HG02852 (cell line): ENCODE results near the gene WWOX.
A peak's percentile ranks its signal among the peaks of the same experiment; 100 is the strongest.

Experiments used
- ATAC-seq: cut with Tn5 transposase; IDR thresholded peaks from one replicate; pipeline ENCODE4 v1.9.1; 2021; ENCODE audit warnings: mild to moderate bottlenecking, moderate library complexity; ENCODE audit not compliant: unreplicated experiment

Gene WWOX

GRCh38 chr16:78218856-78219651 is 119.6 kb downstream of the WWOX start:
- ATAC-seq: no peak

DNA sequence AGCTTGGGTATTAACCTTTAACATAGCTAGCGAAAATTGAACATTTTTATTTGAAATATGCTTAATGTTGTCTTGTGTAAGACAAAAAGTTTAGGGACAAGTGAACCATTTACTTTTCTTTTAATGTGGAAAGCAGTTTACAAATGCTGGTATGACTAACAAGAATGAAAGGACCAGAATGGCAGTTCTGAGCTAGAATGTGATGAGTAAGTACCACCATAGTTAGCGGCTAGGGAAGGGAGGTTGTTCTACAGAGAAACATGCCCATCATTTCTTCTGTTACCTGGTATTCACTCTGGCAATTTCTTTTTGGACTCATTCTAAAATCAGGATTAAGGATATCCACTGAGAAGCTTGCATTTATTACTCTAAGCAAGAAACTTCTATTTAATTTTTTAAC is 121.1 kb downstream of the WWOX start:
- ATAC-seq: no peak

DNA sequence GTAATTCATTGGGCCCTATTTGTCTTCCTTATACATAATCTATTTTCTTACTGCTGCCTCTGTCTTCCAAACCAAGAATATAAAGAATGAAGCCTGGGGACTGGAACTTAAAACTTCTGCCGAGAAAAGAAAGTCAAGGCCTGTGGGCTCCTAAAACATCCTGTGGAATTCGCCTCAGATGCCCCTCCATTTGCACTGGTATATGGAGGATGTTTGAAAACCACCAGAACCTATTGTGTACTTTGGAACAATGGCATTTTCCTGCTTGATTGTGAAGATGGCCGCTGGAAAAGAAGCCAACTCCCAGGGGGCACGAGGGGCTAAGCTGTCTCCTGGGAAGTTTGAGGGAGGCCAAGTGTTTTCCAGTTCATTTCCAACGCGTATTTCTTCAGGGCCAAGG is 122.4 kb downstream of the WWOX start:
- ATAC-seq: no peak

DNA sequence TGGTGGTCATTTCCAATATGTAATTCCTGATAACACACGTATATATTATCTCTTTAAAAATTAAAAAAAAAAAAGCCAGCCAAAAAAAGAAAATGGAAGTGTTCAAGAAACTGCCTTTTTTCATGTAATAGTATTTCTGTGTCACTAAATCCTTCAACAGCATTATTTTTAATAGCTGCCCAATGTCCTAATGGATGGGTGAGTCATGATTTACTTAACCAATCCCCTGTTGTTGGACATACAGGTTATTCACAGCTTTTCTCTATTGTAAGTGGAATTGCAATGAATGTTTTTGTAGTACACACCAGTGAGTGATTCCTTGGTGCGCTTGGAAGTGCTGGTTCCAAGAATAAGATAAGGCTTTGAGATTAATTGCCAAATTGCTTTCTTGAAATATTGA is 124.9 kb downstream of the WWOX start:
- no peak for ATAC-seq

DNA sequence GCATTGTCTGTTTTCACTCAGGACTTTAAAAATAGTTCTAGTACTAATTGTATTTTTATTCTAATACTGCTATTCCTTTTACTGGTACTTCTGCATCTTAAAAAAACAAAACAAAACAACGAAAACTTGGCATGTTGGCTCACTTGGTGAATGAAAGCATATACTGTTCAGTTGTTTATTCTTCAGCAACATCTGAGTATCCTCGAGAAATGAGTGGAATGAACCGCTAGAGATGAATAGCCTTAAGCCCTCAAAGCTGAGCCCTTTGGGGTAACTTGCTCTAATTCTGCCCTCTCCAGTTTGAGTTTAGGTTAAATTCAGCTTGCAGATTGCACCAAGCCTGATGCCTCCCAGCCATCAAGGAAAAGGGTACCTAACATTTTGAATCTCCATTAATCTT is 126.5 kb downstream of the WWOX start:
- no peak for ATAC-seq

DNA sequence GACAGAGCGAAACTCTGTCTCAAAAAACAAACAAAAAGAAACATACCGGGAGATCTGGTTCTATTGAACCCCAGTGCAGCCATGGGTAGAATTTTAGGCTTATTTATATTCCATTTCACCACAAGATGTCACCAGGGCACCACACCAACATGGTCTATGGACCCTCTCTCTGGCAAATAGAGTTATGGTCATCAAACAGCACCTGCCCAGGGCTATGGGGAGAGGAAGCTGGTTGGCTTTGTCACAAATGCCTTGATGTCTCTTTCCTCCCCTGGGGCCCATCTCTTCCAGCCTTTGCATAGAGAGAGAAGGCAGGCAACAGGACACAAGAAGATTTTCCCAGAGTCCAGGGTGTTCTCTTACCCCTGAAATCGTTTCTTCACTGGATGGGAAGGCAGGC is 128.4 kb downstream of the WWOX start:
- no peak for ATAC-seq

DNA sequence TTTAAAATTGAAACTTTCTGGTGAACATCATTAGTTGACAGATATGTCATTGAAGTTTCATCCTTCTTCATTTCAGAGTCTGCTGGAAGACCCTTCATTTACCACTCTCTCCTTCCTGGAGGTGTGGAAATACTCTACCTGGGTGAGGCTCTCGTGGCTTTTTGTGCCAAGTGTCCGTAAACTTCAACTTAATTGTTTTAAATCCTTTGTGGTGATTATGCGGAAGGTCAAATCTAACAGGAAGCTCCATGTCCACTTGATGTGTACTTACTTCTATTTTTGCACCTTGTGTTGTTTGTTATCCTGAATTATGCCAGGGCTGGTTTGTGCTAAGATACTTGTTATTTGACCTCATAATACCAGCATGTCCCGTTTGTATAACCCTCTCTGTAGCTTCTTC is 129.2 kb downstream of the WWOX start:
- ATAC-seq: no peak

GRCh38 chr16:78230832-78231231 is 131.4 kb downstream of the WWOX start:
- no peak for ATAC-seq

- peak; percentile 91 for ATAC-seq
These were observed 135.8 kb downstream of the WWOX start for GRCh38 chr16:78235168-78235800.

- ATAC-seq: no peak
These were observed 136.4 kb downstream of the WWOX start for GRCh38 chr16:78235876-78236275.

DNA sequence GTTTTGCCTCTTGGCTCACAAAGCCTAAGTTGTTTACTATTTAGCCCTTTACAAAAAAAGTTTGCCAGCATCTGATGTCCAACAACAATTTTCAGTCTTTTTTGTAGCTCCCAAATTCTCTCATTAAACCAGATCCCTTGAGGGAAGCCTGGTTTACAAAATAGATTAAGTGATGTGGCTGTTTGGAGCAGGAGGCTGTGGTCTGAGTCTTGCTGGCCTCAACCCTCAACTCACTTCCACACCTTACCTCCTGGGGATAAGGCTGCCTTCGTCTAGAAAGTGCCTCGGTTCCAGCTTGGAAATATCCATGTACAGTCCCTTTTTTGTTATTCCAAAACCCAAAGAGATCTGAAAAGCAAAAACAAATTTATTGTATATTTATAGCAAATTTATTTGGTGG is 138.4 kb downstream of the WWOX start:
- no peak for ATAC-seq

GRCh38 chr16:78240459-78241222 is 141.2 kb downstream of the WWOX start:
- ATAC-seq: no peak

DNA sequence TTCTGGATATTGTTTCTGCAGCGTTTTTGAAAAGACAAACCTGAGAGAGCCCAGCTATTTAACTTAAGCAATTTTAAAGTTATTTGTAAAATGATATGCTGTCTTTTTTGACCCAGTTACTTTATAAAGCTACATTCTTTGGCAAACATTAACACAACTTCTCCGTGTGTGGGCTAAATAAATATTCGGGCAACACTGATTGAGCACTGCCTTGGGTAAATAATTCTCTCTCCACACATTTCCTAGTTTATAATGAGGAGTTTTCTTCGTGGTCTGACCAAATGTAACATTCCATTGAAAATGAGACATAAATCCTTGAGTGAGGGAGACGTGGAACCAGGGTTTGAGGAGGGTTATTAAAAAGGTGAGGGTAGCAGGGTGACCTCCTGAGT is 142.8 kb downstream of the WWOX start:
- ATAC-seq: no peak

DNA sequence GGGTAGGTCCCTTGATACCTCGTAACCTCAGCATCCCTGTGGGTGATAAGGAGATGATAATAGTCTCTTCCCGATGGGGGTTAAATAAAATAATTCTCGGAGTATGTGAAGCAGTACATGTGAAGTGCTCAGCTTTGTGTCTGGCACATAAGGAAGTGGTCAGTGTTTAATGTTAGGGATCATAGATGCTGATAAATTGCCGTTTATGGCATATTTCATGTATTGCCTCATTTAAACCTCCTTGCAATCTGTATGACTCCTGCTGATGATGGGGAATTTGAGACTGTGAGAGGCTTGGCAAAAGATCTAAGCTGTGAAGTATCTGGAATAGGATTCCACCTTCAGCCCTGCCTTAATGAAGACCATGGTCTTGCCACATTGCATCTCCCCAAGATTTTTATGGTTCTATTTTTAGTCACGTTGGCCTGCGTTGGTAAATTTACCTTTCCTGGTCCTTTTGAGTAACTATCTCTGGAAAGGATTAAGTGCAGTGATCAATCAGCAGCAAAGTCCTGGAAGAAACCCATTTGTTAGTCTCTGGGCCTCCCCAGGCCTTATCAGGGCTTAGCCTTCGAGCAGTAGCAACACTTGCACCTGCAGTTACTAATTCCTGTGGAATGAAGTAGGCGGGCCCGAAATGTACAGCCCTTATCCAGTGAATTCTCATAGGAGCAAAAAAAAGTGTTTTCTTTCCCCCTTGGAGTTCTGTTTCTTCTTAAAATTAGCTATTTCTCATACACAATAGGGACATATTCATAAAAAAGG is 144.9 kb downstream of the WWOX start:
- no peak for ATAC-seq

DNA sequence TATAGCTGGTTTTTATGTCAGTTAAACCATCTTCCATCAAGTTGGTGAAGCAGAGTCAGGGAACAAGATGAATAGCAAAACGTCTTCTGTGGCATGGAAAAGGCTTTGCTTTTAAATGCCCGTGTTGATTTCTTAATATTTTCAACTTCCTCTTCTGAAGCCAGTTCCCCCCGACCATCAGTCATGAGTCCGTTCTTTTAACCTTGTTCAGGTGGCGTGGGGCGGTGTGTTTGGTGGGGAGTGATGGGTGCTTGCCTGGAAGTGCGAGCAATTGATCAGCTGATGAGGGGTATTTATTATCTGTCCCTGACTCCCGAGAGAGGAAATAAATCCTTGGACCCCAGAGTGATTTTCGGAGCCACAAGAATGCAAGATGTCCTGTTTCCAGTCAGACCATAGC is 147.1 kb downstream of the WWOX start:
- ATAC-seq: no peak

DNA sequence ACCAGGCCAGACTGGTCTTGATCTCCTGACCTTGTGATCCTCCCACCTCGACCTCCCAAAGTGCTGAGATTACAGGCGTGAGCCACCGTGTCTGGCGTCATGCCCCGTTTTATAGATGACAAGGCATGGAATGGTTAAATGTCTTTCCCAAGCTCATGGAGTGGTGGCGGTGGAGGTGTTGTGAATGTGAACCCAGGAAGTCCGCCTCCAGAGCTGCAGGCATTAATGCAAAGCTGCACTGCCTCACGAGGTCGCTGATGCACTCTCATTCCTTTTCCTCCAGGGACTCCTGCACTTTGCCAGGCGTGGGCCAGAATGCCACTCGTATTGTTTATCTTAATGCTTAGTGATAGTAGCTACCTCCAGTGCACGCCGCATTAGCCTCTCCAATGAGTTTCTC is 149.6 kb downstream of the WWOX start:
- ATAC-seq: no peak

GRCh38 chr16:78249832-78250231 is 150.4 kb downstream of the WWOX start:
- ATAC-seq: no peak

DNA sequence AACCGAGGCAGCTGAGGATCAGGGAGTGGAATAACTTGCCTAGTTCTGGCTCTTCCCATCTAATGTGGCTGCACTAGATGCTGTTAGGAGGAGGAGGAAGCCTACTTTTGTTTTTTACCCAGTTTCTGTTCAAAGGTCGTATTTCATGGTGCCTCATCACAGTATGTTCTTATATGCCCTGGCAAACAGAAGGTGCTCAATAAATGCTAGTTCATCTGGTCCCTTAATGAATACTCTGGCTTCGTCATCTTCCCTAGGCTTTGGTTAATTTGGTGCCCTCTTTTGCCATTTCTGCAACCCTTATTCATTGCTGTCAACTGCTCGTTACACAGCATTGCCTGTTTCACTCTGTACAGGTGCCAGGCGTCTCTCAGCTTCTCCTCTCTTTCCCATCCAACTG is 151.7 kb downstream of the WWOX start:
- no peak for ATAC-seq

DNA sequence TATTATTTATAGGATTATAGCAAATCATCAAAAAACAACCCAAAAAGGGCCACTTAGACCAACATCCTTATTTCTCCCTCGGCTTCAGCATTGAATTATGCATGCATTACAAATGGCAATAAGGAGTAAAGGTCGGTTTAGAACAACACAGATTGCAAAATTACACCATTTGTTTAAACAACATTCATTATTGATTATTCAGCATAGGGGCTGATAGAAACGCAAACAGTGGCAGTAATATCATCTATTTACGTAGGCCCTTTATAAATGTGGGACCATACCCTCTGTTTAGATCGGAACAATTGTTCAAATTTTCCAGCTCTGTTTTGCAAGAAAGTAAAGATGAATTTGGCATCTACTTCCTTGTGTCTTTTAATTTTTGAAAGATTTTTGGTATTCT is 153.3 kb downstream of the WWOX start:
- ATAC-seq: no peak

- ATAC-seq: no peak
These were observed 155.4 kb downstream of the WWOX start for GRCh38 chr16:78254841-78255240.

DNA sequence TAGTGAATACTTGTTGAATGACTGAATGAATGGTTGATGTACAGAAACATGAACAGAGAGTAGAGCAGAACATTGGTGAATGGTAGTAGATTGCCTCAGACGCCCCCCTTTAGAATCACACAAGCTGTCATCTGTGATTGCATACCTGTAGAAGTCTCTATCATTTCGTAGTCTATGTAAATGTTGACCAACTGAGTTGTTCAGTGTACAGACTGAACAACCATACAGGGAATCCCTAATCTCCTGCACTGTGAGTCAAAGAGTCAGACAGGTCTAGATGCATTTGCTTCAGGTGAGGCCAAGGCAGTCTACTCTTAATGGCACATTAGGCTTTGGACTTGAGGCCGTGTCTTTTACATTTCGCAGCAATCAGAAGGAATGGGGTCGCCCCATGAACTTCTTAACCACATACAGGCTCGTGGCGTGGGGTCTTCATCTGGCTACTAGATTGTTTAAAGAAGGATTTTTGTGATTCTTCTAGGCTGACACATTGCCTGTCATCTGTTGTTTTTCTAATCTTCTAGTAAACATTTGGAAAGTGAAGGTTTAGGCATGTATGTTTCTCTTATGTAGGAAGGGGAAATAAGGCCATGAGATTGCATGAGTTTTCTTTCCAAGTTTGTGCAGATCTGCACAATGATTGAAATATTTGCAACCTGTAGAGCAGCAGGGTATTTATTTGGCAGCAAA is 157.4 kb downstream of the WWOX start:
- no peak for ATAC-seq
